HCT116 (cell line): ENCODE measurements around the gene ARHGAP10. TPM values are rescaled to one million over a fixed set of nuclear protein-coding genes. Genes with fewer than 3 reads are reported as not detected.

ENCODE experiments used
- ATAC-seq: fragments of 200-7000 bp; cut with Tn5 transposase; 2 replicates; pipeline ENCODE4 v1.9.1; 2020; ENCODE audit warnings: mild to moderate bottlenecking, moderate library complexity
- BruUV-seq: library from RNA; stranded (reverse); fragments of 400-500 nt; replicated peaks from 2 replicates; lab custom pipeline; 2021; lab: Mats Ljungman, UMichigan
- CTCF ChIA-PET: fragments of 300-600 bp; sonication (Branson Sonifier 250); formaldehyde crosslinking; loops from one replicate; lab custom pipeline; 2021; ENCODE audit warnings: antibody characterized with exemption; lab: Charles Lee
- POLR2A ChIA-PET: fragments of 300-600, 350-600 bp; sonication (Branson Sonifier 250); formaldehyde crosslinking; loops from one replicate; lab custom pipeline; 2021; ENCODE audit warnings: antibody characterized with exemption; lab: Charles Lee
- RAD21 ChIA-PET, 2 experiments: fragments of 300-600 bp; sonication (Branson Sonifier 250); formaldehyde crosslinking; loops; one replicate each; lab custom pipeline; 2023; ENCODE audit warnings: low total read pairs in 2 of 2; ENCODE audit not compliant: uncharacterized antibody in 2 of 2, unreplicated experiment in 2 of 2, low non-redundant PET in 1 of 2; lab: Charles Lee
- DNase-seq: peaks from one replicate; pipeline ENCODE4 v3.0.0-alpha.2; 2010; ENCODE audit warnings: low read depth, low spot score
- H2AFZ ChIP-seq: fragments of 200-600 bp; shearing (Covaris generic), sonication (generic); 2 replicates; pipeline ENCODE4 v1.6.1; 2017; ENCODE audit warnings: low read depth, mixed run types, mixed read lengths, antibody characterized with exemption, low read length; ENCODE audit not compliant: poor library complexity, severe bottlenecking
- H3K27ac ChIP-seq: 2 replicates; pipeline ENCODE4 v1.5.1; 2012; ENCODE audit warnings: low read depth, low read length
- H3K27me3 ChIP-seq: fragments of 200-600 bp; sonication (generic); 2 replicates; pipeline ENCODE4 v1.6.1; 2016; ENCODE audit warnings: mixed run types, low read length, mixed read lengths; ENCODE audit not compliant: insufficient read depth
- H3K36me3 ChIP-seq, 2 experiments: fragments of 200-500 bp in 1 of 2; fragments of 200-600 bp in 1 of 2; sonication (Bioruptor generic) in 1 of 2; sonication (generic) in 1 of 2; 2 replicates each; pipeline versions ENCODE4 v1.5.1 to v1.6.1; 2014 to 2016; ENCODE audit warnings: low read length in 2 of 2, inconsistent platforms in 1 of 2, mixed read lengths in 1 of 2, mixed run types in 1 of 2; ENCODE audit not compliant: insufficient read depth in 2 of 2, control insufficient read depth in 1 of 2
- H3K4me1 ChIP-seq, 2 experiments: fragments of 200-600 bp in 1 of 2; sonication (generic) in 1 of 2; 2 replicates each; pipeline versions ENCODE4 v1.5.1 to v1.6.1; 2012 to 2017; ENCODE audit warnings: low read length in 2 of 2, inconsistent platforms in 1 of 2, mild to moderate bottlenecking in 1 of 2, mixed read lengths in 1 of 2, mixed run types in 1 of 2, moderate library complexity in 1 of 2; ENCODE audit not compliant: insufficient read depth in 2 of 2, control insufficient read depth in 1 of 2
- H3K4me2 ChIP-seq: fragments of 200-600 bp; sonication (generic); 2 replicates; pipeline ENCODE4 v1.6.1; 2017; ENCODE audit warnings: mixed run types, low read length, mixed read lengths
- H3K4me3 ChIP-seq, 2 experiments: fragments of 200-600 bp in 1 of 2; sonication (generic) in 1 of 2; replicated peaks in 1 of 2; 2 replicates each; pipeline ENCODE4 v1.5.1; 2011 to 2016; ENCODE audit warnings: low read length in 2 of 2, control low read depth in 1 of 2, low read depth in 1 of 2, mild to moderate bottlenecking in 1 of 2, mixed read lengths in 1 of 2, mixed run types in 1 of 2
- H3K79me2 ChIP-seq: fragments of 200-600 bp; sonication (generic); 2 replicates; pipeline ENCODE4 v1.6.1; 2017; ENCODE audit warnings: mild to moderate bottlenecking, mixed run types, low read length, moderate library complexity, mixed read lengths; ENCODE audit not compliant: insufficient read depth
- H3K9ac ChIP-seq: fragments of 200-600 bp; sonication (generic); 2 replicates; pipeline ENCODE4 v1.6.1; 2016; ENCODE audit warnings: low read length, mixed read lengths
- H3K9me2 ChIP-seq: fragments of 200-600 bp; sonication (generic), shearing (Covaris generic); 2 replicates; pipeline ENCODE4 v1.6.1; 2017; ENCODE audit warnings: mixed run types, mild to moderate bottlenecking, moderate library complexity; ENCODE audit not compliant: insufficient read depth
- H3K9me3 ChIP-seq, 2 experiments: fragments of 200-500 bp in 1 of 2; fragments of 200-600 bp in 1 of 2; sonication (Bioruptor generic) in 1 of 2; sonication (generic) in 1 of 2; 2 replicates each; pipeline ENCODE4 v1.6.1; 2014 to 2017; ENCODE audit warnings: low read length in 2 of 2, mixed read lengths in 2 of 2, inconsistent platforms in 1 of 2, low read depth in 1 of 2, mild to moderate bottlenecking in 1 of 2, mixed run types in 1 of 2, moderate library complexity in 1 of 2; ENCODE audit not compliant: control insufficient read depth in 1 of 2, insufficient read depth in 1 of 2
- H4K20me1 ChIP-seq: fragments of 200-600 bp; sonication (generic), shearing (Covaris generic); 2 replicates; pipeline ENCODE4 v1.6.1; 2017; ENCODE audit warnings: mixed run types, mild to moderate bottlenecking, moderate library complexity; ENCODE audit not compliant: insufficient read depth
- CEBPB ChIP-seq: IDR thresholded peaks from 2 replicates; pipeline ENCODE4 v1.6.1; 2012; ENCODE audit warnings: low read depth
- EZH2phosphoT487 ChIP-seq: fragments of 200-600 bp; IDR thresholded peaks from 2 replicates; pipeline ENCODE4 v1.6.1; 2018; ENCODE audit warnings: antibody characterized with exemption, borderline replicate concordance
- FOSL1 ChIP-seq: IDR thresholded peaks from 2 replicates; pipeline ENCODE4 v1.6.1; 2012; ENCODE audit warnings: low read depth
- JUND ChIP-seq: IDR thresholded peaks from 2 replicates; pipeline ENCODE4 v1.6.1; 2012
- POLR2AphosphoS5 ChIP-seq: IDR thresholded peaks from 2 replicates; pipeline ENCODE4 v1.6.1; 2011; ENCODE audit warnings: mild to moderate bottlenecking, low read depth, low read length, moderate library complexity
- RAD21 ChIP-seq: IDR thresholded peaks from 2 replicates; pipeline ENCODE4 v1.6.1; 2012; ENCODE audit warnings: low read depth, mild to moderate bottlenecking
- SP1 ChIP-seq: IDR thresholded peaks from 2 replicates; pipeline ENCODE4 v1.6.1; 2012; ENCODE audit warnings: low read depth
- TCF7L2 ChIP-seq: IDR thresholded peaks from 2 replicates; pipeline ENCODE4 v1.7.0; 2011; ENCODE audit warnings: borderline replicate concordance, inconsistent platforms; ENCODE audit not compliant: insufficient read depth, insufficient read length; ENCODE audit errors: extremely low read depth
- intact Hi-C: fragments of 100-400 bp; cut with micrococcal nuclease; formaldehyde crosslinking; loops from 2 replicates; pipeline ENCODE4 v1.10.0; 2022
- total RNA-seq: library from RNA; stranded (reverse); gene quantifications from one replicate; pipeline ENCODE4 v1.2.1, GENCODE V29; 2021; ENCODE audit not compliant: unreplicated experiment
- TF ChIP-seq, protein P1 (sequence below): IDR thresholded peaks from 2 replicates; pipeline ENCODE4 v1.6.1; 2012; ENCODE audit warnings: low read depth
- TF ChIP-seq, protein P2 (sequence below), 3 experiments: fragments of 200-600 bp in 1 of 3; sonication (generic) in 1 of 3; IDR thresholded peaks in 2 of 3; conservative IDR thresholded peaks in 1 of 3; 2 replicates each; pipeline ENCODE4 v1.5.1; 2012 to 2017; ENCODE audit warnings: low read depth in 2 of 3, low read length in 2 of 3, antibody characterized with exemption in 1 of 3, borderline replicate concordance in 1 of 3, control low read depth in 1 of 3, mild to moderate bottlenecking in 1 of 3, mixed read lengths in 1 of 3, mixed run types in 1 of 3, moderate library complexity in 1 of 3; ENCODE audit not compliant: insufficient read depth in 1 of 3

The ARHGAP10 gene
- total RNA-seq, 1 experiment from 2014 or later, result 24.7 TPM

DNA sequence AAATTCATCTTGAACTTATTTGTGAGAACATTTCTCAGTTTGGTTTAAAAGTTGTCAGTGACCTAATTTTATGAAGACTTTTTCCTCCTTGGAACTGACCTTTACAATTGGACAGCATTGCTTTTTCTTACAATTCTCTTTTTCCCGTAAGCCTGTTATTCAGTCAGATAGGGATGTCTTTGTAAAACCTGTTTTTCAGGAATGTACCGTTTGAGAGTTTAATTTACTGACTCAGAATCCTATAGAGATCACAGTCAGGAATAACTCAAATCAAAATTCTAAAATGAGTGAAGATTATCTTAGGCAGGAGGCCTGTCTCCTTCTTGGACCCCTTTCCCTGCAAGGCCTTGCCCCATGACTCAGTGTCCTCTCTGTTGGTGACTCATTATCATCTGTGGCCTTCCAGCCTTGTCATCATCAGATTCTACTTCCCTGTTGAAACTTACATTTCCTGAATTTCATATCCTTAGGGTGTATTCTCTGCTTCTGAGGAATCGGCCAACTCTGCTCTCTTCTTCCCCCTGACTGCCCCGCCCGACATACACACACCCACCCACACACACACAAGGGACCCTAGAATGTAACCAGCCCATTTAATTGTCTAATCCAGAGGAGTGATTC is 99.8 kb downstream of the ARHGAP10 start (continued):
- peak; percentile 56 for TF ChIP-seq CEBPB
- TF ChIP-seq RAD21, result 0 out of 2 replicates have a peak, but pooled peaks have one; percentile 27
- peak; percentile 92 for TF ChIP-seq SP1
- peak; percentile 99 for TF ChIP-seq JUND
- peak; percentile 98 for TF ChIP-seq FOSL1

DNA sequence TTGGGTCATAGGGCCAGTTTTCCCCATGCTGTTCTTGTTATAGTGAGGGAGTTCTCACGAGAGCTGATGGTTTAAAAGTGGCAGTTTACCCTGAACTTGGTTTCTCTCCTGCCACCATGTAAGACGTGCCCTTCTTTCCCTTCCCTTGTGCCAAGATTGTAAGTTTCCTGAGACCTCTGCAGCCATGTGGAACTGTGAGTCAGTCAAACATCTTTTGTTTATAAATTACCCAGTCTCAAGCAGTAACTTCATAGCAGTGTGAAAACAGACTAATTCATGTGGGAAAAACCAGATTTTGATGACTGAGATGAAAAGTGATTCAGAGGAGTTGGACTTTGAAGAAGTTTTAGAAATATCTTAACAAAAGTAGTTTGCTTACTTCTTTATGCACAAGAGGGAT is 101.4 kb downstream of the ARHGAP10 start:
- no peak overlapping the region for H3K9ac ChIP-seq
- ChIA-PET CTCF (interaction anchor here (1.2 kb wide), 1 partner anchor 9 kb away, joined by 3 read pairs; no protein-coding TSS in a partner anchor), RAD21 (no interaction called here)
- no peaks in the 10 kb centered on the region for H4K20me1 ChIP-seq
- H2AFZ ChIP-seq, result no peak overlapping the region
- DNase-seq, result no peak
- peak overlapping the region; percentile 67; the same call in 1 of the 2 replicates for H3K27ac ChIP-seq
- peaks cover 10% of the 10 kb centered on the region; the same call in 1 of the 2 replicates for H3K79me2 ChIP-seq
- no peaks in the 10 kb centered on the region for H3K36me3 ChIP-seq
- no peak overlapping the region for H3K4me3 ChIP-seq
- H3K9me3 ChIP-seq, result no peaks in the 10 kb centered on the region
- H3K27me3 ChIP-seq, result no peaks in the 10 kb centered on the region
- peaks cover 32 to 44% of the 10 kb centered on the region in 2 experiments for H3K4me1 ChIP-seq
- ATAC-seq, result no peak
- TF ChIP-seq POLR2AphosphoS5 (no peak), SP1 (no peak), EZH2phosphoT487 (no peak), TCF7L2 (no peak)
- TF ChIP-seq, protein P1, sequence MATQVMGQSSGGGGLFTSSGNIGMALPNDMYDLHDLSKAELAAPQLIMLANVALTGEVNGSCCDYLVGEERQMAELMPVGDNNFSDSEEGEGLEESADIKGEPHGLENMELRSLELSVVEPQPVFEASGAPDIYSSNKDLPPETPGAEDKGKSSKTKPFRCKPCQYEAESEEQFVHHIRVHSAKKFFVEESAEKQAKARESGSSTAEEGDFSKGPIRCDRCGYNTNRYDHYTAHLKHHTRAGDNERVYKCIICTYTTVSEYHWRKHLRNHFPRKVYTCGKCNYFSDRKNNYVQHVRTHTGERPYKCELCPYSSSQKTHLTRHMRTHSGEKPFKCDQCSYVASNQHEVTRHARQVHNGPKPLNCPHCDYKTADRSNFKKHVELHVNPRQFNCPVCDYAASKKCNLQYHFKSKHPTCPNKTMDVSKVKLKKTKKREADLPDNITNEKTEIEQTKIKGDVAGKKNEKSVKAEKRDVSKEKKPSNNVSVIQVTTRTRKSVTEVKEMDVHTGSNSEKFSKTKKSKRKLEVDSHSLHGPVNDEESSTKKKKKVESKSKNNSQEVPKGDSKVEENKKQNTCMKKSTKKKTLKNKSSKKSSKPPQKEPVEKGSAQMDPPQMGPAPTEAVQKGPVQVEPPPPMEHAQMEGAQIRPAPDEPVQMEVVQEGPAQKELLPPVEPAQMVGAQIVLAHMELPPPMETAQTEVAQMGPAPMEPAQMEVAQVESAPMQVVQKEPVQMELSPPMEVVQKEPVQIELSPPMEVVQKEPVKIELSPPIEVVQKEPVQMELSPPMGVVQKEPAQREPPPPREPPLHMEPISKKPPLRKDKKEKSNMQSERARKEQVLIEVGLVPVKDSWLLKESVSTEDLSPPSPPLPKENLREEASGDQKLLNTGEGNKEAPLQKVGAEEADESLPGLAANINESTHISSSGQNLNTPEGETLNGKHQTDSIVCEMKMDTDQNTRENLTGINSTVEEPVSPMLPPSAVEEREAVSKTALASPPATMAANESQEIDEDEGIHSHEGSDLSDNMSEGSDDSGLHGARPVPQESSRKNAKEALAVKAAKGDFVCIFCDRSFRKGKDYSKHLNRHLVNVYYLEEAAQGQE, result no peak
- TF ChIP-seq, protein P2, sequence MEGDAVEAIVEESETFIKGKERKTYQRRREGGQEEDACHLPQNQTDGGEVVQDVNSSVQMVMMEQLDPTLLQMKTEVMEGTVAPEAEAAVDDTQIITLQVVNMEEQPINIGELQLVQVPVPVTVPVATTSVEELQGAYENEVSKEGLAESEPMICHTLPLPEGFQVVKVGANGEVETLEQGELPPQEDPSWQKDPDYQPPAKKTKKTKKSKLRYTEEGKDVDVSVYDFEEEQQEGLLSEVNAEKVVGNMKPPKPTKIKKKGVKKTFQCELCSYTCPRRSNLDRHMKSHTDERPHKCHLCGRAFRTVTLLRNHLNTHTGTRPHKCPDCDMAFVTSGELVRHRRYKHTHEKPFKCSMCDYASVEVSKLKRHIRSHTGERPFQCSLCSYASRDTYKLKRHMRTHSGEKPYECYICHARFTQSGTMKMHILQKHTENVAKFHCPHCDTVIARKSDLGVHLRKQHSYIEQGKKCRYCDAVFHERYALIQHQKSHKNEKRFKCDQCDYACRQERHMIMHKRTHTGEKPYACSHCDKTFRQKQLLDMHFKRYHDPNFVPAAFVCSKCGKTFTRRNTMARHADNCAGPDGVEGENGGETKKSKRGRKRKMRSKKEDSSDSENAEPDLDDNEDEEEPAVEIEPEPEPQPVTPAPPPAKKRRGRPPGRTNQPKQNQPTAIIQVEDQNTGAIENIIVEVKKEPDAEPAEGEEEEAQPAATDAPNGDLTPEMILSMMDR (IDR thresholded peaks at IDR 0.05 in 2 of 3, conservative IDR thresholded peaks at IDR 0.05 in 1 of 3; ENCODE audit: borderline replicate concordance in 1 of 3, insufficient read depth in 1 of 3, low read depth in 2 of 3, low read length in 2 of 3), result no peak
- TF ChIP-seq, all 23 proteins: peak for 0
- Histone ChIP-seq H3K4me2 (no peak overlapping the region), H3K9me2 (no peaks in the 10 kb centered on the region)
- intact Hi-C loops, result no loop called here
- POLR2A ChIA-PET, result no interaction called here
- no TSS peak for BruUV-seq
